MM.1S (cell line): ENCODE results near the gene CNTRL.

ENCODE experiments used
- DNase-seq: peaks from one replicate; pipeline ENCODE4 v3.0.0-alpha.2; 2015
- H2AFZ ChIP-seq: fragments of 300-600 bp; sonication (generic); 2 replicates; pipeline ENCODE4 v1.6.0; 2016; ENCODE audit warnings: antibody characterized with exemption, low read length
- H3F3A ChIP-seq: fragments of 300-600 bp; sonication (generic); 2 replicates; pipeline ENCODE4 v1.6.1; 2016; ENCODE audit warnings: mild to moderate bottlenecking, antibody characterized with exemption, low read length, moderate library complexity, mixed read lengths; ENCODE audit not compliant: insufficient read depth
- H3K27ac ChIP-seq: fragments of 300-600 bp; sonication (generic); 2 replicates; pipeline ENCODE4 v1.5.1; 2016; ENCODE audit warnings: mild to moderate bottlenecking, low read length
- H3K27me3 ChIP-seq: fragments of 300-600 bp; sonication (generic); replicated peaks from 2 replicates; pipeline ENCODE4 v1.6.0; 2016; ENCODE audit warnings: low read length; ENCODE audit not compliant: insufficient read depth
- H3K36me3 ChIP-seq: fragments of 300-600 bp; sonication (generic); replicated peaks from 2 replicates; pipeline ENCODE4 v1.6.1; 2016; ENCODE audit warnings: mild to moderate bottlenecking, low read length, mixed read lengths; ENCODE audit not compliant: insufficient read depth
- H3K4me1 ChIP-seq: fragments of 300-600 bp; sonication (generic); 2 replicates; pipeline ENCODE4 v1.6.1; 2016; ENCODE audit warnings: low read length, mixed read lengths
- H3K4me2 ChIP-seq: fragments of 300-600 bp; sonication (generic); 2 replicates; pipeline ENCODE4 v1.6.0; 2016; ENCODE audit warnings: low read depth, low read length
- H3K4me3 ChIP-seq: fragments of 300-600 bp; sonication (generic); 2 replicates; pipeline ENCODE4 v1.5.1; 2016; ENCODE audit warnings: low read length, mixed read lengths
- H3K79me2 ChIP-seq: fragments of 300-600 bp; sonication (generic); 2 replicates; pipeline ENCODE4 v1.6.1; 2016; ENCODE audit warnings: mixed run types, low read length, mixed read lengths
- H3K9ac ChIP-seq: fragments of 300-600 bp; sonication (generic); 2 replicates; pipeline ENCODE4 v1.6.1; 2016; ENCODE audit warnings: low read length, mixed read lengths
- H3K9me2 ChIP-seq: fragments of 300-600 bp; sonication (generic); replicated peaks from 2 replicates; pipeline ENCODE4 v1.6.1; 2016; ENCODE audit warnings: mild to moderate bottlenecking, low read length, mixed read lengths; ENCODE audit not compliant: insufficient read depth
- H3K9me3 ChIP-seq: fragments of 300-600 bp; sonication (generic); replicated peaks from 2 replicates; pipeline ENCODE4 v1.6.1; 2016; ENCODE audit warnings: mild to moderate bottlenecking, low read length, mixed read lengths; ENCODE audit not compliant: insufficient read depth
- H4K20me1 ChIP-seq: fragments of 300-600 bp; sonication (generic); 2 replicates; pipeline ENCODE4 v1.6.1; 2016; ENCODE audit warnings: mild to moderate bottlenecking, low read length, moderate library complexity, mixed read lengths; ENCODE audit not compliant: insufficient read depth
- EZH2 ChIP-seq: fragments of 300-600 bp; sonication (generic); optimal IDR thresholded peaks from 2 replicates; pipeline ENCODE3; 2017; ENCODE audit warnings: low read depth, mild to moderate bottlenecking, antibody characterized with exemption, low read length, mixed read lengths
- EZH2phosphoT487 ChIP-seq: fragments of 300-600 bp; sonication (generic); IDR thresholded peaks from 2 replicates; pipeline ENCODE4 v1.6.1; 2018; ENCODE audit warnings: antibody characterized with exemption, low read length
- TF ChIP-seq, protein P1 (sequence below): fragments of 300-600 bp; sonication (generic); IDR thresholded peaks from 2 replicates; pipeline ENCODE4 v1.5.1; 2016; ENCODE audit warnings: antibody characterized with exemption, low read length, mixed read lengths

The CNTRL gene

DNA sequence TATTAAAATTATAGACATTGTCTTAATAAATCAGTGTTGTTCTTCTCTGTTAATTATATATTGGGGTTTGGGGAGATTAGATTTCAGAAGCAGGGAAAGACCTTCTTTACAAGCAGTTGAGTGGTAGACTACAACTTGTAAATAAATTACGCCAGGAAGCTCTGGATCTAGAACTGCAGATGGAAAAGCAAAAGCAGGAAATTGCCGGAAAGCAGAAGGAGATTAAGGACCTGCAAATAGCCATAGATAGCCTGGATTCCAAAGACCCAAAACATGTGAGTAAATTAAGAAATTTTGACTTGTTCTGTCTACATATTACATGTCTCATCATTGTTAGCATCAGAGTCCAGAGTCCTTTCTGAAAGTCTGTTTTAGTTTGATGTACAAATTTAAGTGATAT lies 43.5 kb downstream of the CNTRL start:
- peaks cover 14% of the 10 kb centered on the region; the same call in 1 of the 2 replicates for H3F3A ChIP-seq
- H3K27me3 ChIP-seq = no peaks in the 10 kb centered on the region
- no peak overlapping the region for H3K4me3 ChIP-seq
- 0 out of 2 replicates have a peak, but pooled peaks cover 9% of the 10 kb centered on the region for H3K79me2 ChIP-seq
- H3K9ac ChIP-seq = no peak overlapping the region
- TF ChIP-seq, protein P1, sequence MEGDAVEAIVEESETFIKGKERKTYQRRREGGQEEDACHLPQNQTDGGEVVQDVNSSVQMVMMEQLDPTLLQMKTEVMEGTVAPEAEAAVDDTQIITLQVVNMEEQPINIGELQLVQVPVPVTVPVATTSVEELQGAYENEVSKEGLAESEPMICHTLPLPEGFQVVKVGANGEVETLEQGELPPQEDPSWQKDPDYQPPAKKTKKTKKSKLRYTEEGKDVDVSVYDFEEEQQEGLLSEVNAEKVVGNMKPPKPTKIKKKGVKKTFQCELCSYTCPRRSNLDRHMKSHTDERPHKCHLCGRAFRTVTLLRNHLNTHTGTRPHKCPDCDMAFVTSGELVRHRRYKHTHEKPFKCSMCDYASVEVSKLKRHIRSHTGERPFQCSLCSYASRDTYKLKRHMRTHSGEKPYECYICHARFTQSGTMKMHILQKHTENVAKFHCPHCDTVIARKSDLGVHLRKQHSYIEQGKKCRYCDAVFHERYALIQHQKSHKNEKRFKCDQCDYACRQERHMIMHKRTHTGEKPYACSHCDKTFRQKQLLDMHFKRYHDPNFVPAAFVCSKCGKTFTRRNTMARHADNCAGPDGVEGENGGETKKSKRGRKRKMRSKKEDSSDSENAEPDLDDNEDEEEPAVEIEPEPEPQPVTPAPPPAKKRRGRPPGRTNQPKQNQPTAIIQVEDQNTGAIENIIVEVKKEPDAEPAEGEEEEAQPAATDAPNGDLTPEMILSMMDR = no peak
- TF ChIP-seq EZH2phosphoT487 (no peak), EZH2 (no peak)
- no peaks in the 10 kb centered on the region for H3K9me3 ChIP-seq
- H2AFZ ChIP-seq = no peak overlapping the region
- H4K20me1 ChIP-seq = no peaks in the 10 kb centered on the region
- H3K36me3 ChIP-seq = no peaks in the 10 kb centered on the region; the same call in 1 of the 2 replicates
- no peak overlapping the region for H3K4me2 ChIP-seq
- no peaks in the 10 kb centered on the region for H3K9me2 ChIP-seq
- H3K4me1 ChIP-seq = peaks cover 9% of the 10 kb centered on the region
- DNase-seq = no peak
- no peak overlapping the region for H3K27ac ChIP-seq

DNA sequence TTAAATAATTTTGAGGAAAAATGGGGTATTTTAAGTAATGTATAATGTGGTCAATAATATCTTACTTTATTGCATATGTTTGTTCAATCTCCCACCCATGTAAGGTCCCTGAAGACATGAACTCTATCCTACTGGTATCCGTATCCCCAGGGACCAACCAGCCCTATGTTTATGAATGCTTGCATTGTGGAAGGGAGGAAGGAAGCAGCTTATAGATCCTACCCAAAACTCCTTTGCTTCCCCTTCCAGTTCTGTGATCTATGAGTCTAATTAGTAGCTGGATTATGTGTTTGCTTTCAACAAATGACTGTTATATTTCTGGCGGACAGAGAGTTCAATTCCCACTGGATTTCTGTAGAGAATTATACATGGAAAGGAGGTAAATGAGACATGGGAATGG lies 45.6 kb downstream of the CNTRL start:
- Histone ChIP-seq H3K27ac (no peak overlapping the region), H3K4me2 (no peak overlapping the region), H3K9ac (no peak overlapping the region), H3K9me2 (no peaks in the 10 kb centered on the region), H3K4me3 (no peak overlapping the region), H3K27me3 (no peaks in the 10 kb centered on the region), H3K36me3 (no peaks in the 10 kb centered on the region; the same call in 1 of the 2 replicates), H3K9me3 (no peaks in the 10 kb centered on the region), H3K79me2 (0 out of 2 replicates have a peak, but pooled peaks cover 9% of the 10 kb centered on the region), H4K20me1 (no peaks in the 10 kb centered on the region), H3F3A (peaks cover 14% of the 10 kb centered on the region; the same call in 1 of the 2 replicates), H2AFZ (no peak overlapping the region), H3K4me1 (peaks cover 9% of the 10 kb centered on the region)
- DNase-seq = no peak
- TF ChIP-seq EZH2 (no peak), EZH2phosphoT487 (no peak)
- TF ChIP-seq, protein P1 = no peak

DNA sequence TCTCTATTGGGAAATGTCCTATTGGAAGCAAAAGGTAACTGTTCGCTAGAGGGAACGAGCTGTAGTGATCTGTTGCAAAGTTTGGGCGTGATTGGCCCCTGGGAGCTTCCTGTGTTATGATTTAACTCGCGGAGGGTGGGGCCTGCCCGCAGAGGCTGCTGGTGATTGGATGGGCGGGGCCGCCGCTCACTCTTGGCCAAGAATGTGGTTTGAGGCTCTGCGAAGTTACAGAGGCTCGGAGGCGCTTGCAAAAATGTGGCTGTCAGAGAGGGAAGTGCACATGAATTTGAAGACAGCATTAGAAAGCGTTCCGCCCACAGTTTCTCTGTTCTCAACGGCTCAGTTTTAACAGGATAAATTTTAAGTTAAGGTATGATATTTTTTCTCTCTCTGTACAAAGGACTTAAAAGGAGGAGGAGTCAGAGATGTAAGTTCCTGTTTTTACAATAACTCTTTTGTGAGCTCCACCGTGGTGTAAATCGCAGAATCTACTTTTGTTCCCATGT lies 46.9 kb downstream of the CNTRL start:
- H3K27me3 ChIP-seq = no peaks in the 10 kb centered on the region
- H3K9me2 ChIP-seq = no peaks in the 10 kb centered on the region
- peak overlapping the region; percentile 65 for H3K4me2 ChIP-seq
- peak overlapping the region; percentile 32; the same call in 1 of the 2 replicates for H3K27ac ChIP-seq
- no peaks in the 10 kb centered on the region for H3K9me3 ChIP-seq
- peak overlapping the region; percentile 37; the same call in 1 of the 2 replicates for H3K9ac ChIP-seq
- peak; percentile 96 for DNase-seq
- peak overlapping the region; percentile 50 for H3K4me3 ChIP-seq
- H3F3A ChIP-seq = peaks cover 14% of the 10 kb centered on the region; the same call in 1 of the 2 replicates
- no peaks in the 10 kb centered on the region for H3K36me3 ChIP-seq
- TF ChIP-seq, protein P1 = peak; percentile 30; the same call in 1 of the 2 replicates
- no peak for TF ChIP-seq EZH2
- TF ChIP-seq EZH2phosphoT487 = no peak
- H3K4me1 ChIP-seq = peaks cover 9% of the 10 kb centered on the region
- H3K79me2 ChIP-seq = 0 out of 2 replicates have a peak, but pooled peaks cover 9% of the 10 kb centered on the region
- H2AFZ ChIP-seq = peak overlapping the region; percentile 36
- H4K20me1 ChIP-seq = no peaks in the 10 kb centered on the region
